Ishikawa (cell line): ENCODE data around the gene TRAFD1.

Experiments
- EGR1 ChIP-seq: IDR thresholded peaks from 2 replicates; pipeline ENCODE4 v1.6.1; 2012
- EP300 ChIP-seq: IDR thresholded peaks from 2 replicates; pipeline ENCODE4 v1.6.1; 2012; ENCODE audit warnings: borderline replicate concordance
- FOXM1 ChIP-seq: IDR thresholded peaks from 2 replicates; pipeline ENCODE4 v1.6.1; 2012; ENCODE audit warnings: low read depth, borderline replicate concordance
- TEAD4 ChIP-seq: IDR thresholded peaks from 2 replicates; pipeline ENCODE4 v1.6.1; 2012
- ZBTB7A ChIP-seq: IDR thresholded peaks from 2 replicates; pipeline ENCODE4 v1.6.1; 2012; ENCODE audit warnings: low read depth
- TF ChIP-seq, protein P1 (sequence below): IDR thresholded peaks from 2 replicates; pipeline ENCODE4 v1.6.1; 2012; ENCODE audit warnings: low read depth, mild to moderate bottlenecking
- TF ChIP-seq, protein P2 (sequence below): IDR thresholded peaks from 2 replicates; pipeline ENCODE4 v1.6.1; 2012

DNA sequence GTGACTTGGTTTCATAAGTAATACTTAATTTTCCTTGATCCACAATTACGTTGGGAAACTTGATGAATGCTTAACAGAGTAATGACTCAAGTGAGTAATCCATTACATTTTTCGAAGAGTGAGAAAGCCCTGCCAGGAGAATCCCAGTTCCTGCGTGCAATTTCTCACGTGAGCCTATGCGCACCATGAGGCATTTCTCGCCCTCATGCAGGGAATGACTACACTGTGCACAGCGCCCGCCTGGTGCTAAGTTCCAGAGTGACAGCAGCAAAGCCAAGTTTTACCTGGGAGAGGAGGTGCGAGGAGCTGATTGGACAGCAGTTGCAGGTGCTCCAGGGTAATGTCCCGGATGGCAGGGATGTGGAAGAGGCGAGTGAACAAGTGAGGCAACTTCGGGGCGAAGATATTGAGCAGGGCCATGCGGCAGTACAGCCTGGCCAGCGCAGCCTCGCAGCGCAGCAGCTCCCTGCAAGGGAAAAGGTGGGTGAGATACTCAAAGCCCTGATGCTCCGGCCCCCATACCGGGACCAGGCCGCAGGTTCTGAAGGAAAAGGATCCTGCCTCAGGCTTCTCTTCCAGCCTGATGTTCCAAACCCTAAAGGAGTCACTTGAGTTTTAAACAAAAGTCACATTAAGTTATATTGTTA, 69.4 kb downstream of the TRAFD1 start:
- TF ChIP-seq EGR1 (no peak), EP300 (no peak), TEAD4 (no peak), FOXM1 (no peak), ZBTB7A (no peak)
- TF ChIP-seq, protein P1, sequence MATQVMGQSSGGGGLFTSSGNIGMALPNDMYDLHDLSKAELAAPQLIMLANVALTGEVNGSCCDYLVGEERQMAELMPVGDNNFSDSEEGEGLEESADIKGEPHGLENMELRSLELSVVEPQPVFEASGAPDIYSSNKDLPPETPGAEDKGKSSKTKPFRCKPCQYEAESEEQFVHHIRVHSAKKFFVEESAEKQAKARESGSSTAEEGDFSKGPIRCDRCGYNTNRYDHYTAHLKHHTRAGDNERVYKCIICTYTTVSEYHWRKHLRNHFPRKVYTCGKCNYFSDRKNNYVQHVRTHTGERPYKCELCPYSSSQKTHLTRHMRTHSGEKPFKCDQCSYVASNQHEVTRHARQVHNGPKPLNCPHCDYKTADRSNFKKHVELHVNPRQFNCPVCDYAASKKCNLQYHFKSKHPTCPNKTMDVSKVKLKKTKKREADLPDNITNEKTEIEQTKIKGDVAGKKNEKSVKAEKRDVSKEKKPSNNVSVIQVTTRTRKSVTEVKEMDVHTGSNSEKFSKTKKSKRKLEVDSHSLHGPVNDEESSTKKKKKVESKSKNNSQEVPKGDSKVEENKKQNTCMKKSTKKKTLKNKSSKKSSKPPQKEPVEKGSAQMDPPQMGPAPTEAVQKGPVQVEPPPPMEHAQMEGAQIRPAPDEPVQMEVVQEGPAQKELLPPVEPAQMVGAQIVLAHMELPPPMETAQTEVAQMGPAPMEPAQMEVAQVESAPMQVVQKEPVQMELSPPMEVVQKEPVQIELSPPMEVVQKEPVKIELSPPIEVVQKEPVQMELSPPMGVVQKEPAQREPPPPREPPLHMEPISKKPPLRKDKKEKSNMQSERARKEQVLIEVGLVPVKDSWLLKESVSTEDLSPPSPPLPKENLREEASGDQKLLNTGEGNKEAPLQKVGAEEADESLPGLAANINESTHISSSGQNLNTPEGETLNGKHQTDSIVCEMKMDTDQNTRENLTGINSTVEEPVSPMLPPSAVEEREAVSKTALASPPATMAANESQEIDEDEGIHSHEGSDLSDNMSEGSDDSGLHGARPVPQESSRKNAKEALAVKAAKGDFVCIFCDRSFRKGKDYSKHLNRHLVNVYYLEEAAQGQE = no peak
- TF ChIP-seq, protein P2, sequence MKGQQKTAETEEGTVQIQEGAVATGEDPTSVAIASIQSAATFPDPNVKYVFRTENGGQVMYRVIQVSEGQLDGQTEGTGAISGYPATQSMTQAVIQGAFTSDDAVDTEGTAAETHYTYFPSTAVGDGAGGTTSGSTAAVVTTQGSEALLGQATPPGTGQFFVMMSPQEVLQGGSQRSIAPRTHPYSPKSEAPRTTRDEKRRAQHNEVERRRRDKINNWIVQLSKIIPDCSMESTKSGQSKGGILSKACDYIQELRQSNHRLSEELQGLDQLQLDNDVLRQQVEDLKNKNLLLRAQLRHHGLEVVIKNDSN = no peak
